Measurements from ENCODE around the gene NPY5R. TPM values are rescaled to one million over a fixed set of nuclear protein-coding genes. Genes with fewer than 3 reads are reported as not detected.

The NPY5R gene
- not detected in 2 replicates for total RNA-seq

GRCh38 chr4:163343604-163344146 is at the start of gene NPY5R:
Gene NPY5R, plus strand, starts transcription at chr4:163343892. Its CDS starts 6,382 bp downstream, at chr4:163350274.
- no peak for DNase-seq (ENCODE audit: low read depth in 2 of 2)

- no peak for DNase-seq (ENCODE audit: low read depth in 2 of 2)
Observed at GRCh38 chr4:163295138-163295537, 48.6 kb upstream of the NPY5R start.

- DNase-seq (ENCODE audit: low read depth in 2 of 2): no peak
Observed at GRCh38 chr4:163300445-163300844, 43.2 kb upstream of the NPY5R start.

GRCh38 chr4:163303069-163303468 is 40.6 kb upstream of the NPY5R start:
- DNase-seq (ENCODE audit: low read depth in 2 of 2): no peak

GRCh38 chr4:163309466-163309865 is 34.2 kb upstream of the NPY5R start:
- no peak for DNase-seq (ENCODE audit: low read depth in 2 of 2)

- no peak for DNase-seq (ENCODE audit: low read depth in 2 of 2)
Observed at GRCh38 chr4:163317110-163317509, 26.6 kb upstream of the NPY5R start.

- DNase-seq (ENCODE audit: low read depth in 2 of 2): peak in 1 of 2 donors; percentile 2
Observed at GRCh38 chr4:163330916-163331628, 12.6 kb upstream of the NPY5R start.

- DNase-seq (ENCODE audit: low read depth in 2 of 2): peak; percentile 16 to 25
Observed at GRCh38 chr4:163331629-163332376, 11.9 kb upstream of the NPY5R start.

GRCh38 chr4:163332526-163333406 is 10.9 kb upstream of the NPY5R start, which contains the start of gene NPY1R:
Gene NPY1R, minus strand, starts transcription at chr4:163332596. Its CDS starts 6,042 bp downstream, at chr4:163326554.
- peak; percentile 83 to 90 for DNase-seq (ENCODE audit: low read depth in 2 of 2)

- DNase-seq (ENCODE audit: low read depth in 2 of 2): no peak
Observed at GRCh38 chr4:163335384-163335783, 8.3 kb upstream of the NPY5R start.

- DNase-seq (ENCODE audit: low read depth in 2 of 2): peak in 1 of 2 donors; percentile 54
Observed at GRCh38 chr4:163344147-163345125, 744 bp downstream of the NPY5R start.

- DNase-seq (ENCODE audit: low read depth in 2 of 2): no peak
Observed at GRCh38 chr4:163350672-163351071, 7.0 kb downstream of the NPY5R start.

GRCh38 chr4:163353054-163353453 is 9.4 kb downstream of the NPY5R start:
- no peak for DNase-seq (ENCODE audit: low read depth in 2 of 2)

GRCh38 chr4:163356104-163356503 is 12.4 kb downstream of the NPY5R start:
- DNase-seq (ENCODE audit: low read depth in 2 of 2): no peak

GRCh38 chr4:163367651-163368050 is 24.0 kb downstream of the NPY5R start:
- no peak for DNase-seq (ENCODE audit: low read depth in 2 of 2)

- no peak for DNase-seq (ENCODE audit: low read depth in 2 of 2)
Observed at GRCh38 chr4:163372029-163372428, 28.3 kb downstream of the NPY5R start.

- no peak for DNase-seq (ENCODE audit: low read depth in 2 of 2)
Observed at GRCh38 chr4:163378661-163379060, 35.0 kb downstream of the NPY5R start.

GRCh38 chr4:163380703-163381102 is 37.0 kb downstream of the NPY5R start:
- no peak for DNase-seq (ENCODE audit: low read depth in 2 of 2)

GRCh38 chr4:163382178-163382869 is 38.6 kb downstream of the NPY5R start:
- DNase-seq (ENCODE audit: low read depth in 2 of 2): no peak

- no peak for DNase-seq (ENCODE audit: low read depth in 2 of 2)
Observed at GRCh38 chr4:163384434-163384833, 40.7 kb downstream of the NPY5R start.
